Measurements from ENCODE around the gene FYB1.
"Not testable (repeated sequence)": the region's sequence is repeated elsewhere in the genome, so short reads cannot be mapped to it uniquely, and the experiment has no call there.

The FYB1 gene

GRCh38 chr5:39221671-39222070, 2.3 kb upstream of the FYB1 start:
- CTCF ChIA-PET: interaction anchor here (0.6 to 9.2 kb wide), 4 partner anchors 26 to 1107 kb away, joined by 3 to 159 read pairs (median 5); no protein-coding TSS in a partner anchor
- H3K27ac Mint-ChIP-seq, H3K27me3 Mint-ChIP-seq, DNase-seq, H3K4me3 Mint-ChIP-seq, H3K36me3 Mint-ChIP-seq, H3K9me3 Mint-ChIP-seq: not testable (repeated sequence)
- H3K4me1 Mint-ChIP-seq: peaks cover 39% of the 10 kb centered on the region

DNA sequence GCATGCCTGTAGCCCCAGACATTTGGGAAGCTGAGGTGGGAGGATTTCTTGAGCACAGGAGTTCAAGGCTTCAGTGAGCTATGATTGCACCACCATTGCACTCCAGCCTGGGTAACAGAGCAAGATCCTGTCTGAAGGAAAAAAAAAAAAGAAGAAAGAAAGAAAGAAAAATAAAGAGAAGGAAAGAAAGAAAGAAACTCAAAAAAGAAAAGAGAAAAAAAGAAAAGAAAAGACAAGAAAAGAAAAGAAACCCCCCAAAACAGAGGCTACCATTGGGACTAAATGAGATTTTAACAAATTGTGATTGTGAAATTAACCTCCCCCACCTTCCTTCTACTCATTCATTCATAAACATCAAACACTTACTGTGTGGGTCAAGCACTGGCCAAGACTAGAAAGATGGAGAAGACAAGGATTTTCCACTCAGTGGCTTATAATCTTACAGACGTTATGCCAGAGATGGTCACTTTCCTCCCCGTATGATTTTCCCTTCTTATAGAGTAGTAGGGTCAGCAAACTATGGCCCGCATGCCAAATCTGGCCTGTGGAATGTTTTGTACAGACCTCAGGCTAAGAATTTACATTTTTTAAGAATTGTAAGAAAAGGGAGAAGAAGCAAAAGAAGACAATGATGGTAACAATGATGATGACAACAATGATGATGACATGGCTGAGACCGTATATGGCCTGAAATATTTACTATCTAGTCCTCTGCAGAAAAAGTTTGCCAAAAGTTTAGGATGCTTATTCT, 1.1 kb upstream of the FYB1 start:
- Mint-ChIP-seq H3K9me3 (no peaks in the 10 kb centered on the region), H3K27ac (no peak overlapping the region), H3K27me3 (no peaks in the 10 kb centered on the region), H3K4me3 (no peak overlapping the region), H3K36me3 (no peaks in the 10 kb centered on the region), H3K4me1 (peaks cover 38% of the 10 kb centered on the region)
- CTCF ChIA-PET: interaction anchor here (2.0 to 9.2 kb wide), 2 partner anchors 44 to 64 kb away, joined by 6 to 159 read pairs; no protein-coding TSS in a partner anchor
- no peak for DNase-seq

- DNase-seq: no peak
- no peaks in the 10 kb centered on the region for H3K27me3 Mint-ChIP-seq
- H3K27ac Mint-ChIP-seq: no peak overlapping the region
- no peaks in the 10 kb centered on the region for H3K36me3 Mint-ChIP-seq
- CTCF ChIA-PET: interaction anchor here (0.8 to 9.2 kb wide), 31 partner anchors 8 to 772 kb away, joined by 3 to 159 read pairs (median 6); no protein-coding TSS in a partner anchor
- no peaks in the 10 kb centered on the region for H3K9me3 Mint-ChIP-seq
- H3K4me3 Mint-ChIP-seq: no peak overlapping the region
- peaks cover 54% of the 10 kb centered on the region for H3K4me1 Mint-ChIP-seq
These were observed 621 bp downstream of the FYB1 start for GRCh38 chr5:39218482-39219402.

DNA sequence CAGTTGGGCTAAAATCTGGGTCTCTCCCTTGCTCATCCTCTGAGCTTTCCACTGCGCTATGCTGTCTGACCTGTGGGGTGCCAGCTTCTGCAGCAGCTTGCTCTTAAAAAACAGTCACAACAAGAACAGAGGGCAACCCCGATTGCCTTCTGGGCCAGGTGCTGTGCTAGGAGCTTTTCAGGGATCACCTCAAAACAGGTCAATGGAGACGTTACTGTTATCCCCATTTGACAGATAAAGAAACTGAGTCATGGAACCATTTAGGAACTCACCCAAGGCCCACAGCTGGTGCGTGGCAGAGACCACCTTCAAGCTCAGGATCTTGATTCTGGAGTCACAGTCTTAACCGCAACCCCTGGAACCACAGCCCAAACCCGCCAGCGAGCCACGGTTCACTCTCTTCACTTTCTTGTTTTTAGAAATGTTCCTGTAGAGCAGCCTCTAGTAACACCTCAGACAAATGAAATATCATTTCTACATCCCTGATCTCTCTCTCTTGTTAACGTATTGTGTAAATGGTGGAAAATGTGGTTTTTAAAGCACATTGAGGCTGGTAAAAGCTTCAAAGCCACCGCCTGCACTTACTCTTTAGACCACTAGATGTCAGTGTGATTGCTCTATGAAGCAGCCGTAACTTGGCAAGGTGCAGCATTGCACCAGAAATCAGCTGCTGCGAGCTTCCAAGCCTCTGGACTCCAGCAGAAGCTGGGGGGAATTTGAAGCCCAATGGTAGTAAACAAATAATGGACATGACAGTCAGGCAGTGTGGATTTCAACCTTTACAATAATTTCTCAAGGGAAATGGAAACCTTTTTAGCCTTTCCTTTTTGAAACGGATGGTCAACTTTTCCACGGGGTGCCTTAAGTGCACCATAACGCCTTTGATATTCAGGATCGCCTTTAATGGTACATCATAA, 1.7 kb downstream of the FYB1 start:
- CTCF ChIA-PET: interaction anchor here (0.6 to 9.2 kb wide), 43 partner anchors 9 to 353 kb away, joined by 3 to 159 read pairs (median 5); no protein-coding TSS in a partner anchor
- H3K4me3 Mint-ChIP-seq: peak overlapping the region; percentile 68
- no peaks in the 10 kb centered on the region for H3K36me3 Mint-ChIP-seq
- H3K27me3 Mint-ChIP-seq: no peaks in the 10 kb centered on the region
- no peaks in the 10 kb centered on the region for H3K9me3 Mint-ChIP-seq
- H3K27ac Mint-ChIP-seq: peak overlapping the region; percentile 85
- H3K4me1 Mint-ChIP-seq: peaks cover 65% of the 10 kb centered on the region
- peak; percentile 85 for DNase-seq

GRCh38 chr5:39216631-39217030, 2.7 kb downstream of the FYB1 start:
- no peak for DNase-seq
- H3K4me3 Mint-ChIP-seq: peak overlapping the region; percentile 68
- no peaks in the 10 kb centered on the region for H3K9me3 Mint-ChIP-seq
- no peaks in the 10 kb centered on the region for H3K36me3 Mint-ChIP-seq
- peak overlapping the region; percentile 85 for H3K27ac Mint-ChIP-seq
- peaks cover 73% of the 10 kb centered on the region for H3K4me1 Mint-ChIP-seq
- H3K27me3 Mint-ChIP-seq: no peaks in the 10 kb centered on the region
- CTCF ChIA-PET: interaction anchor here (0.8 to 9.2 kb wide), 26 partner anchors 8 to 331 kb away, joined by 3 to 159 read pairs (median 10); no protein-coding TSS in a partner anchor

- H3K36me3 Mint-ChIP-seq: no peaks in the 10 kb centered on the region
- DNase-seq: no peak
- H3K4me3 Mint-ChIP-seq: peak overlapping the region; percentile 58
- H3K9me3 Mint-ChIP-seq: no peaks in the 10 kb centered on the region
- peaks cover 80% of the 10 kb centered on the region for H3K4me1 Mint-ChIP-seq
- H3K27me3 Mint-ChIP-seq: no peaks in the 10 kb centered on the region
- CTCF ChIA-PET: interaction anchor here (1.0 to 9.2 kb wide), 12 partner anchors 8 to 332 kb away, joined by 3 to 159 read pairs (median 26); no protein-coding TSS in a partner anchor
- peak overlapping the region; percentile 88 for H3K27ac Mint-ChIP-seq
These were observed 3.5 kb downstream of the FYB1 start for GRCh38 chr5:39215857-39216256.

DNA sequence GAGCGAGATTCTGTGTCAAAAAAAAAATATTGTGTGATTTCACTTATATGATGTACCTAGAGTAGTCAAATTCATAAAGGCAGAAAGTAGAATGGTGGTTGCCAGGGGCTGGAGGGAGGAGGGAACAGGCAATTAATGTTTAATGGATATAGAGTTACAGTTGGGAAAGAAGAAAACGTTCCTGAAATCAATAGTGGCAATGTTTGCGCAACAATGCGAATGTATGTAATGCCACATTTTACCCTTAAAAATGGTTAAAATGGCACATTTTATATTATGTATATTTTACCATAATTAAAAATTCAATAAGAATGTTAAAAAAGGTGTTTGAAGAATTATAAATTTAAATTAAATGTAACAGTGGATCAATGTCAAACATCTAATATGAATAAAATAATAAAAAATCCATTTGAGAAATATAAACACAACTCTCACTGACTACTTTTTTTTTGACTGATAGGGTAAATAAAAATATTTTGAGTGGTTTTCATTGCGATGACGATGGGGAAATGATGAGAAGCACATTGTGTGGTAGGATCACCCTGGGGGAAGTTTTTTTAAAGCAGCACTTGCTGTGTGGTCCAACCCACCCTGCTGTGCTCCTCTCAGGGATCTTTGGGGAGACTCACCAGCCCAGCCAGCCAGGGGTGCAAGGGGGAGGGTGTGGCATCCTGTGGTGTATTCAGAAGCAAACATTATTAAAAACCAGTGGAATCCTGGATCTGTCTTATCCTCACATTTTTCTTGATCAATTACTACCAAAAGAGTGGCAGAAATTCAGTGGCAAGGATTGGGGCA, 4.3 kb downstream of the FYB1 start:
- no peaks in the 10 kb centered on the region for H3K36me3 Mint-ChIP-seq
- no peaks in the 10 kb centered on the region for H3K9me3 Mint-ChIP-seq
- CTCF ChIA-PET: interaction anchor here (1.0 to 9.2 kb wide), 7 partner anchors 7 to 332 kb away, joined by 3 to 159 read pairs (median 45); no protein-coding TSS in a partner anchor
- DNase-seq: peak; percentile 59
- H3K4me3 Mint-ChIP-seq: peak overlapping the region; percentile 58
- H3K27me3 Mint-ChIP-seq: no peaks in the 10 kb centered on the region
- peaks cover 88% of the 10 kb centered on the region for H3K4me1 Mint-ChIP-seq
- peak overlapping the region; percentile 92 for H3K27ac Mint-ChIP-seq

DNA sequence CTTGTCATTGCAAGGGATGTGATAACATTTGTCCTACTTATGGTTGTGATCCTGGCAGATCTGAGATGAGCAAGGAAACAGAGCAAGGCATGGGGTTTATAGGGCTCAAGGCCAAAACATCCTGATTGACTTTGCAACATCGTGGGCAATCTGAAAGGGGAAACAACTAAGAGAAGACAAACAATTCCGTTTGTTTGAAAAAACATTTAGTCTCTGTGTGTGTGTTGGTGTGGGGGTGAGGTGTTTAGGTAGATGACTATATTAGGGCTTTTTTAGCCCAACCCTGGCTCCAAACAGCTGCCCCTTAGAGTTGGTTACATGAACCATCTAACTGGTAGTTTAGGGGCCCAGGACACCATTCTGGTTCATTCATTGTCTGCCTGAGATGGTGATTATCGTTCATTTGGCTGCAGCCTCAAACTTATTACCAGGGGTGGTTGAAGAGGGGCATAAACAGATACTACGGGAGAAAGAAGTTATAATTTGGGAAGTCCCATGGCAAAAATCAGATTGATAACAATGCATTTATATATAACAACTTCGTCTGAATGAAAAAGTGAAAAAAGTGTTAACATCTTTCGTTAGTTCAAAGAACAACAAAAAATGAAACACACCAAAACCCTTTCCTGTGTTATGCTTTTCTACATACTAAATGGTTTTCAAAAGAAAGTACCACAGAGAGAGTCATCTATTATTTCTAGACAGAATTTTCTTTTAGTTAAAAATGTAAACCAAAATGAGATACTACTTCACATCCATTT, 5.7 kb downstream of the FYB1 start:
- CTCF ChIA-PET: interaction anchor here (1.0 to 2.7 kb wide), 6 partner anchors 12 to 70 kb away, joined by 3 to 27 read pairs (median 10); no protein-coding TSS in a partner anchor
- Mint-ChIP-seq H3K4me3 (peak overlapping the region; percentile 58), H3K36me3 (peaks cover 1% of the 10 kb centered on the region)

GRCh38 chr5:39211773-39212172, 7.6 kb downstream of the FYB1 start:
- Mint-ChIP-seq H3K27ac (peak overlapping the region; percentile 92), H3K27me3 (no peaks in the 10 kb centered on the region), H3K4me1 (peaks cover 94% of the 10 kb centered on the region), H3K4me3 (peak overlapping the region; percentile 52), H3K9me3 (no peaks in the 10 kb centered on the region), H3K36me3 (peaks cover 1% of the 10 kb centered on the region)
- DNase-seq: peak; percentile 48
- CTCF ChIA-PET: interaction anchor here (0.8 to 2.7 kb wide), 9 partner anchors 10 to 71 kb away, joined by 3 to 27 read pairs (median 5); no protein-coding TSS in a partner anchor

More for the DNA sequence above, 5.7 kb downstream of the FYB1 start:
- Mint-ChIP-seq H3K4me1 (peaks cover 91% of the 10 kb centered on the region), H3K27ac (peak overlapping the region; percentile 92), H3K9me3 (no peaks in the 10 kb centered on the region), H3K27me3 (no peaks in the 10 kb centered on the region)
- DNase-seq: no peak

DNA sequence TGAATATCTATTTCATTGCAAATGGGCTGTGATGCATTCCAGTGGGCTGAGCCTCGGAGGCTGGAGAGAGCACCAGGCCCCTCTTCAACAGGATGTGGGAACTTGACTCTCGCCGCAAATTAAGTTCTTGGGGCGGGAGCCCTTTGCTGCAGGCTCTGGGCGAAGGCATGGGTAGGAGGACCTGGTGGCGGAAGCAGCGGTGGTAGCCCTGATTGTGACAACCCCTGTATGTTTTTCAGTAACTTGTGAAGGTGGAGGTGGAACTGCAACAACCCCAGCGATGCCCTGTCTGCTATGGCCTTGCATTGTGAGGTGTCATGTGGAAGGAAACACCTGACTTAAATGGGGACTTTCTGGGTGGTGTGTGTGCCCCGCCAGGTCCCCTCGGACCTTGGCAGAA, 9.4 kb downstream of the FYB1 start:
- H3K9me3 Mint-ChIP-seq: no peaks in the 10 kb centered on the region
- CTCF ChIA-PET: interaction anchor here (0.6 to 1.1 kb wide), 4 partner anchors 9 to 97 kb away, joined by 3 to 8 read pairs (median 4); no protein-coding TSS in a partner anchor
- peak overlapping the region; percentile 75 for H3K4me3 Mint-ChIP-seq
- H3K27ac Mint-ChIP-seq: peak overlapping the region; percentile 92
- DNase-seq: peak; percentile 91
- H3K27me3 Mint-ChIP-seq: no peaks in the 10 kb centered on the region
- peaks cover 1% of the 10 kb centered on the region for H3K36me3 Mint-ChIP-seq
- H3K4me1 Mint-ChIP-seq: peaks cover 96% of the 10 kb centered on the region

DNA sequence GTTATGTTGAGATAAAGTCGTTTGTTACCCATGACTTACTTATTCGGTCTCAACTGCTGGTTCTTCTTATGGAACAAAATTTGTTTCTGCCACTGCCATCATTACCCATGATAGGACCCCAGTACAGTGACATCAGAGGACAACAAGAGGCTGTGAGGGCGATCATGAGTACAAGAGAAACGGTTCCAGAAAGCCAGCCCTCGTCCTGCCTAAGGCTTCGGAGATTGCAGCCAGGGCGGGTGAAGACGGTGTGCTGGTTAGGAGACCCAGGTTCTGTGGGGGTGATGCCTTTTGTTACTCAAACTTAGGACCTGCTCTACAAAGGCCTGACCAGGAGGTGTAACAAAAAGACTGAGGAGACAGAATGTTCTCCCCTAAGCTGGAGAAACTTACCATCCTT, 10.9 kb downstream of the FYB1 start:
- CTCF ChIA-PET: interaction anchor here (1.2 kb wide), 1 partner anchor 9 kb away, joined by 5 read pairs; no protein-coding TSS in a partner anchor
- Mint-ChIP-seq H3K4me1 (peaks cover 94% of the 10 kb centered on the region), H3K4me3 (peak overlapping the region; percentile 75), H3K36me3 (peaks cover 1% of the 10 kb centered on the region), H3K27me3 (no peaks in the 10 kb centered on the region), H3K9me3 (no peaks in the 10 kb centered on the region), H3K27ac (peak overlapping the region; percentile 92)
- DNase-seq: peak; percentile 60
